ENCODE results near the gene VWA5A. TPM values are rescaled to one million over a fixed set of nuclear protein-coding genes. Genes with fewer than 3 reads are reported as not detected.

Gene VWA5A, protein sequence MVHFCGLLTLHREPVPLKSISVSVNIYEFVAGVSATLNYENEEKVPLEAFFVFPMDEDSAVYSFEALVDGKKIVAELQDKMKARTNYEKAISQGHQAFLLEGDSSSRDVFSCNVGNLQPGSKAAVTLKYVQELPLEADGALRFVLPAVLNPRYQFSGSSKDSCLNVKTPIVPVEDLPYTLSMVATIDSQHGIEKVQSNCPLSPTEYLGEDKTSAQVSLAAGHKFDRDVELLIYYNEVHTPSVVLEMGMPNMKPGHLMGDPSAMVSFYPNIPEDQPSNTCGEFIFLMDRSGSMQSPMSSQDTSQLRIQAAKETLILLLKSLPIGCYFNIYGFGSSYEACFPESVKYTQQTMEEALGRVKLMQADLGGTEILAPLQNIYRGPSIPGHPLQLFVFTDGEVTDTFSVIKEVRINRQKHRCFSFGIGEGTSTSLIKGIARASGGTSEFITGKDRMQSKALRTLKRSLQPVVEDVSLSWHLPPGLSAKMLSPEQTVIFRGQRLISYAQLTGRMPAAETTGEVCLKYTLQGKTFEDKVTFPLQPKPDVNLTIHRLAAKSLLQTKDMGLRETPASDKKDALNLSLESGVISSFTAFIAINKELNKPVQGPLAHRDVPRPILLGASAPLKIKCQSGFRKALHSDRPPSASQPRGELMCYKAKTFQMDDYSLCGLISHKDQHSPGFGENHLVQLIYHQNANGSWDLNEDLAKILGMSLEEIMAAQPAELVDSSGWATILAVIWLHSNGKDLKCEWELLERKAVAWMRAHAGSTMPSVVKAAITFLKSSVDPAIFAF
- total RNA-seq, result 30.8 and 33.3 TPM in 2 replicates

DNA sequence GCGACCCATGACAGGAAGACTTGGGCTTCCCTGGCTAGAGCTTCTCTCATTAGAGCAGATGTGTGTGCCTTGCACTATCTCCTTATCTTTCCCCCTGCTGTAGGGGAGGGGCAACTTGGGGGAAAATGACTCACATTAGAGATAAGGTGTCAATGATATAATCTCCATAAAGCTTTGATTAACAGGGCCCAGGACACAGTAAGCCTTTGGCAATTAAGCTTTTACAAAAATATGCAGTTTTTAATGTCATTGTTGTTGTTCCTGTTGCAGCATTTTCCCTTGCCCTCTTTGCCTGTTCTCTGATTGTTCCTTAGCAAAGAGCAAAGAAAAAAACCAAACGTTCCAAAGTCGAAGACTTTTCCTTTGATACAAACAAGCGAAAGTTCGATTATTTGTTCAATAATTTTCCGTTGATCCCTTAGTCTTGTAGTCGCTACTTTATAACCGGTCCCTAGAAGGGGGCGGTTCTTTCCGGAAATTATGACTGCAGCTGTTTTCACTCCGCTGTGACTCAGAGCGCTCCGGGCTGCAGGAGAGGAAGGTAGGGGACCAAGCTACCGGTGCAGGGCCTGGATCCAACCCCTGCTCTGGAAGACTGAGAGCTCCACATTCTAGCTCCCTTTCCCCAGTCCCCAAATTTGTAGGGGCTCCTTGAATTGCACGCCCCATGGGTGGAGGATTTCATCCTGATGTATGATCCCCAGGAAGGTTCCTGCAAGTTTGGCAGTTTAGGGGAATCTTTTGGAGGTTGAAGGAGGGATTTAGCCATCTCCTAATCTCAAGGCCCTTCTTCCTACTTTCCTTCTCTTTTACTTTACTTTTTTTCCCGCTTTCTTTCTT, at the start of gene VWA5A:
VWA5A (plus strand) TSS at position 509 of the 840 bp plus-strand sequence. CDS start 2,062 bp downstream, outside the sequence.

DNA sequence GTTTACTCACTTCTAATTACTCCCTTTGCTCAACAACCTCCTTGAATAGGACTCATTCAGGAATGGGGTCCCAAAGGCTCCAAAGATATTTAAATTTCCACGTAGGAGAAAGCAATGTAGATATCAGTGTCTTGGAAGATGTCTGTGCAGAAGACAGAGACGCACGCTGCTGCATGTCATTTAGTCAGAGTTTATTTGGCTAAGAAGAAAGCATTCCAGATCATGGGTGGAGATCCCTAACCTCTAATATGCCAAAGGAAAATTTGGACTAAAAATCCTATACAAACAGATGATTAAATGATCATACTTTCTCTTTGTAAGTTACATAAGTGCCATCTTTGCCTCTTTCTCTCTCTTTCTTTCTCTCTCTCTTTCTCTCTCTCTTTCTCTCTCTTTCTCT, 67.8 kb downstream of the VWA5A start, which contains the start of gene OR10D3:
OR10D3 (plus strand) TSS at position 278 of the 400 bp plus-strand sequence. CDS start 1,925 bp downstream, outside the sequence.

Other genes starting within 250 kb of the VWA5A start
- gene TMEM225, start 229.8 kb upstream of the VWA5A start, total RNA-seq, result not detected in 2 replicates
- not detected in 2 replicates for gene OR8D4, start 213.3 kb upstream of the VWA5A start, total RNA-seq
- gene OR4D5, start 175.8 kb upstream of the VWA5A start, total RNA-seq, result not detected in 2 replicates
- gene OR6T1, start 171.6 kb upstream of the VWA5A start, total RNA-seq, result not detected in 2 replicates
- gene OR10S1, start 137.7 kb upstream of the VWA5A start, total RNA-seq, result not detected in 2 replicates
- gene OR10G6, start 120.3 kb upstream of the VWA5A start, total RNA-seq, result not detected in 2 replicates
- not detected in 2 replicates for gene OR10G4, start 102.5 kb upstream of the VWA5A start, total RNA-seq
- not detected in 2 replicates for gene OR10G9, start 92.4 kb upstream of the VWA5A start, total RNA-seq
- gene OR10G8, start 88.7 kb upstream of the VWA5A start, total RNA-seq, result not detected in 2 replicates
- gene OR10G7, start 74.1 kb upstream of the VWA5A start, total RNA-seq, result not detected in 2 replicates
- not detected in 2 replicates for gene OR10D3, start 67.9 kb downstream of the VWA5A start, total RNA-seq
- gene OR8G1, start 125.6 kb downstream of the VWA5A start, total RNA-seq, result 0.17 TPM in 1 of 2 replicates, not detected in the other
- gene OR8G5, start 140.9 kb downstream of the VWA5A start, total RNA-seq, result not detected in 2 replicates
- gene OR8D1, start 198.5 kb downstream of the VWA5A start, total RNA-seq, result not detected in 2 replicates
- gene OR8D2, start 204.7 kb downstream of the VWA5A start, total RNA-seq, result not detected in 2 replicates

Data from smooth muscle cell of trachea (primary cell).